NCI-H510A (cell line): ENCODE measurements around the gene ROPN1B.

Source experiments
- DNase-seq: peaks from one replicate; lab custom pipeline; 2025; lab: John Stamatoyannopoulos, UW

The ROPN1B gene

GRCh38 chr3:126004692-126005091 lies 35.7 kb downstream of the ROPN1B start:
- DNase-seq, result no peak

- no peak for DNase-seq
These were observed 37.0 kb downstream of the ROPN1B start for GRCh38 chr3:126005951-126006350.

GRCh38 chr3:126008219-126008618 lies 39.2 kb downstream of the ROPN1B start:
- no peak for DNase-seq

GRCh38 chr3:126009181-126009580 lies 40.2 kb downstream of the ROPN1B start:
- no peak for DNase-seq

- DNase-seq, result no peak
These were observed 44.8 kb downstream of the ROPN1B start for GRCh38 chr3:126013751-126014156.

GRCh38 chr3:126014252-126014651 lies 45.3 kb downstream of the ROPN1B start:
- no peak for DNase-seq

GRCh38 chr3:126015075-126015474 lies 46.1 kb downstream of the ROPN1B start:
- DNase-seq, result no peak

GRCh38 chr3:126016616-126017015 lies 47.6 kb downstream of the ROPN1B start:
- DNase-seq, result no peak

- no peak for DNase-seq
These were observed 48.4 kb downstream of the ROPN1B start for GRCh38 chr3:126017362-126017761.

GRCh38 chr3:126018545-126018944 lies 49.6 kb downstream of the ROPN1B start:
- DNase-seq, result no peak

- no peak for DNase-seq
These were observed 50.0 kb downstream of the ROPN1B start for GRCh38 chr3:126018995-126019394.

- DNase-seq, result no peak
These were observed 50.7 kb downstream of the ROPN1B start for GRCh38 chr3:126019683-126020082.

GRCh38 chr3:126021224-126021623 lies 52.2 kb downstream of the ROPN1B start:
- no peak for DNase-seq

GRCh38 chr3:126021702-126022101 lies 52.7 kb downstream of the ROPN1B start:
- no peak for DNase-seq

GRCh38 chr3:126022741-126023359 lies 53.9 kb downstream of the ROPN1B start:
- DNase-seq, result no peak

- no peak for DNase-seq
These were observed 54.4 kb downstream of the ROPN1B start for GRCh38 chr3:126023390-126023789.

- DNase-seq, result no peak
These were observed 55.3 kb downstream of the ROPN1B start for GRCh38 chr3:126024049-126024854.

- DNase-seq, result no peak
These were observed 56.2 kb downstream of the ROPN1B start for GRCh38 chr3:126025116-126025729.

- DNase-seq, result no peak
These were observed 56.9 kb downstream of the ROPN1B start for GRCh38 chr3:126025862-126026261.

- no peak for DNase-seq
These were observed 57.3 kb downstream of the ROPN1B start for GRCh38 chr3:126026277-126026751.

GRCh38 chr3:126026761-126027160 lies 57.8 kb downstream of the ROPN1B start:
- no peak for DNase-seq

GRCh38 chr3:126028096-126028495 lies 59.1 kb downstream of the ROPN1B start:
- no peak for DNase-seq

- DNase-seq, result no peak
These were observed 60.3 kb downstream of the ROPN1B start for GRCh38 chr3:126029241-126029640.
